ENCODE results near the gene PPFIBP1. TPM values are rescaled to one million over a fixed set of nuclear protein-coding genes. Genes with fewer than 3 reads are reported as not detected.

The PPFIBP1 gene
- total RNA-seq, 3 donors from 2014 or later (not counting 1 experiment from before 2014, with no cell fraction given) = 0.73 to 1.6 (median 1.4) TPM

- ATAC-seq = no peak
- no peaks in the 10 kb centered on the region for H3K27me3 ChIP-seq (ENCODE audit: control insufficient read depth, insufficient read depth, low read length)
- no peak for TF ChIP-seq CTCF (IDR thresholded peaks at IDR 0.05)
- Mint-ChIP-seq H3K36me3 (no peaks in the 10 kb centered on the region), H3K4me1 (no peaks in the 10 kb centered on the region), H3K9me3 (no peaks in the 10 kb centered on the region), H3K27me3 (ENCODE audit: low read depth in 2 of 2) (peaks cover 9 to 10% of the 10 kb centered on the region in 2 donors), H3K4me3 (no peak overlapping the region), H3K27ac (no peak overlapping the region)
- WGBS (ENCODE audit: insufficient coverage) = 100% methylated on average over 1 of the region's 2 CpGs
- intact Hi-C loops (cut with micrococcal nuclease) = no loop called here
- no peaks in the 10 kb centered on the region for H3K4me1 ChIP-seq (ENCODE audit: control insufficient read depth, insufficient read depth, low read length)
- H3K4me3 ChIP-seq (ENCODE audit: low read length) = no peak overlapping the region
- H3K27ac ChIP-seq (ENCODE audit: low read length) = no peak overlapping the region
- no peak for DNase-seq
- H3K36me3 ChIP-seq (ENCODE audit: control insufficient read depth, insufficient read depth, low read length) = no peaks in the 10 kb centered on the region
- no peaks in the 10 kb centered on the region for H3K9me3 ChIP-seq (ENCODE audit: control insufficient read depth, insufficient read depth, low read length)
Measured at GRCh38 chr12:27491226-27491625, 32.8 kb upstream of the PPFIBP1 start.

GRCh38 chr12:27493260-27493940 lies 30.6 kb upstream of the PPFIBP1 start:
- H3K4me3 ChIP-seq (ENCODE audit: low read length) = no peak overlapping the region
- Mint-ChIP-seq H3K36me3 (peaks cover 6% of the 10 kb centered on the region), H3K4me3 (no peak overlapping the region), H3K27ac (no peak overlapping the region), H3K9me3 (no peaks in the 10 kb centered on the region), H3K27me3 (ENCODE audit: low read depth in 2 of 2) (peaks cover 16 to 24% of the 10 kb centered on the region in 2 donors), H3K4me1 (no peaks in the 10 kb centered on the region)
- no peak for DNase-seq
- no peaks in the 10 kb centered on the region for H3K36me3 ChIP-seq (ENCODE audit: control insufficient read depth, insufficient read depth, low read length)
- peaks cover 2% of the 10 kb centered on the region for H3K27me3 ChIP-seq (ENCODE audit: control insufficient read depth, insufficient read depth, low read length)
- ATAC-seq = no peak
- no peaks in the 10 kb centered on the region for H3K9me3 ChIP-seq (ENCODE audit: control insufficient read depth, insufficient read depth, low read length)
- no peak overlapping the region for H3K27ac ChIP-seq (ENCODE audit: low read length)
- intact Hi-C loops (cut with micrococcal nuclease) = no loop called here
- no peak for TF ChIP-seq CTCF (IDR thresholded peaks at IDR 0.05)
- no peaks in the 10 kb centered on the region for H3K4me1 ChIP-seq (ENCODE audit: control insufficient read depth, insufficient read depth, low read length)
- 91% methylated on average over 4 of the region's 6 CpGs for WGBS (ENCODE audit: insufficient coverage)

- Histone ChIP-seq H3K36me3 (ENCODE audit: control insufficient read depth, insufficient read depth, low read length) (no peaks in the 10 kb centered on the region), H3K4me1 (ENCODE audit: control insufficient read depth, insufficient read depth, low read length) (no peaks in the 10 kb centered on the region), H3K4me3 (ENCODE audit: low read length) (no peak overlapping the region), H3K9me3 (ENCODE audit: control insufficient read depth, insufficient read depth, low read length) (no peaks in the 10 kb centered on the region), H3K27me3 (ENCODE audit: control insufficient read depth, insufficient read depth, low read length) (peaks cover 2% of the 10 kb centered on the region), H3K27ac (ENCODE audit: low read length) (no peak overlapping the region)
- TF ChIP-seq CTCF (IDR thresholded peaks at IDR 0.05) = no peak
- ATAC-seq = no peak
- peaks cover 15 to 24% of the 10 kb centered on the region in 2 donors for H3K27me3 Mint-ChIP-seq (ENCODE audit: low read depth in 2 of 2)
- H3K9me3 Mint-ChIP-seq = no peaks in the 10 kb centered on the region
- intact Hi-C loops (cut with micrococcal nuclease) = no loop called here
- DNase-seq = no peak
- H3K4me1 Mint-ChIP-seq = no peaks in the 10 kb centered on the region
- peaks cover 6% of the 10 kb centered on the region for H3K36me3 Mint-ChIP-seq
- H3K27ac Mint-ChIP-seq = no peak overlapping the region
- 76% methylated on average over 3 of the region's 3 CpGs for WGBS (ENCODE audit: insufficient coverage)
- H3K4me3 Mint-ChIP-seq = no peak overlapping the region
Measured at GRCh38 chr12:27497446-27497845, 26.6 kb upstream of the PPFIBP1 start.

GRCh38 chr12:27498149-27498548 lies 25.9 kb upstream of the PPFIBP1 start:
- no peak for ATAC-seq
- intact Hi-C loops (cut with micrococcal nuclease) = no loop called here
- H3K9me3 ChIP-seq (ENCODE audit: control insufficient read depth, insufficient read depth, low read length) = no peaks in the 10 kb centered on the region
- H3K27me3 ChIP-seq (ENCODE audit: control insufficient read depth, insufficient read depth, low read length) = peaks cover 2% of the 10 kb centered on the region
- Mint-ChIP-seq H3K27ac (no peak overlapping the region), H3K27me3 (ENCODE audit: low read depth in 2 of 2) (peaks cover 15 to 24% of the 10 kb centered on the region in 2 donors), H3K9me3 (no peaks in the 10 kb centered on the region), H3K4me1 (no peaks in the 10 kb centered on the region), H3K36me3 (peaks cover 6% of the 10 kb centered on the region), H3K4me3 (no peak overlapping the region)
- 54% methylated on average over 4 of the region's 4 CpGs for WGBS (ENCODE audit: insufficient coverage)
- no peaks in the 10 kb centered on the region for H3K36me3 ChIP-seq (ENCODE audit: control insufficient read depth, insufficient read depth, low read length)
- no peak overlapping the region for H3K4me3 ChIP-seq (ENCODE audit: low read length)
- no peak overlapping the region for H3K27ac ChIP-seq (ENCODE audit: low read length)
- DNase-seq = no peak
- no peaks in the 10 kb centered on the region for H3K4me1 ChIP-seq (ENCODE audit: control insufficient read depth, insufficient read depth, low read length)
- no peak for TF ChIP-seq CTCF (IDR thresholded peaks at IDR 0.05)

Data from natural killer cell (primary cell).